Natural killer cell (primary cell): ENCODE measurements around the gene GALK1. TPM values are rescaled to one million over a fixed set of nuclear protein-coding genes. Genes with fewer than 3 reads are reported as not detected.

ENCODE experiments used
- ATAC-seq, 3 donors: fragments of 150-1000 bp in 2 of 3; fragments of 200-7000 bp in 1 of 3; cut with Tn5 transposase; 1 replicate in 1 of 3; 2 replicates in 2 of 3; pipeline ENCODE4 v1.10.0; 2021; ENCODE audit warnings: mild to moderate bottlenecking in 2 of 3, moderate library complexity in 2 of 3
- DNase-seq, 2 donors: peaks; one replicate each; pipeline versions ENCODE4 v3.0.0 to v3.0.0-alpha.2; 2013 to 2021; ENCODE audit warnings: mixed read lengths in 1 of 2
- H3K27ac ChIP-seq: one replicate; pipeline ENCODE4 v1.5.1; 2013; ENCODE audit warnings: mild to moderate bottlenecking, low read length
- H3K27me3 ChIP-seq: one replicate; pipeline ENCODE4 v1.6.1; 2013; ENCODE audit warnings: low read length; ENCODE audit not compliant: control insufficient read depth, insufficient read depth
- H3K36me3 ChIP-seq: one replicate; pipeline ENCODE4 v1.6.1; 2013; ENCODE audit warnings: low read length; ENCODE audit not compliant: control insufficient read depth, insufficient read depth
- H3K4me1 ChIP-seq: one replicate; pipeline ENCODE4 v1.6.1; 2013; ENCODE audit warnings: low read length; ENCODE audit not compliant: control insufficient read depth, insufficient read depth
- H3K4me3 ChIP-seq: one replicate; pipeline ENCODE4 v1.5.1; 2013; ENCODE audit warnings: low read length
- H3K9me3 ChIP-seq: one replicate; pipeline ENCODE4 v1.6.1; 2013; ENCODE audit warnings: low read length; ENCODE audit not compliant: control insufficient read depth, insufficient read depth
- H3K27ac Mint-ChIP-seq, 2 donors: one replicate each; pipeline ENCODE4 v1.8.0; 2022; ENCODE audit warnings: mild to moderate bottlenecking in 2 of 2, mixed read lengths in 2 of 2, moderate library complexity in 1 of 2
- H3K27me3 Mint-ChIP-seq, 2 donors: one replicate each; pipeline ENCODE4 v1.8.0; 2022; ENCODE audit warnings: low read depth in 2 of 2, mixed read lengths in 2 of 2
- H3K36me3 Mint-ChIP-seq: one replicate; pipeline ENCODE4 v1.8.0; 2022; ENCODE audit warnings: mixed read lengths
- H3K4me1 Mint-ChIP-seq, 2 donors: one replicate each; pipeline ENCODE4 v1.8.0; 2022; ENCODE audit warnings: mixed read lengths in 2 of 2
- H3K4me3 Mint-ChIP-seq: one replicate; pipeline ENCODE4 v1.8.0; 2022; ENCODE audit warnings: mild to moderate bottlenecking, moderate library complexity, mixed read lengths
- H3K9me3 Mint-ChIP-seq, 2 donors: one replicate each; pipeline ENCODE4 v1.8.0; 2022; ENCODE audit warnings: mixed read lengths in 2 of 2
- WGBS: methylation state at CpG from one replicate; pipeline ENCODE4 v1.1.7; 2013; ENCODE audit warnings: missing lambda C conversion rate; ENCODE audit not compliant: insufficient coverage; 5-methylcytosine and 5-hydroxymethylcytosine counted together
- intact Hi-C: fragments of 100-400 bp; cut with micrococcal nuclease; formaldehyde crosslinking; loops from one replicate; pipeline ENCODE4 v1.14.2; 2022
- total RNA-seq, 4 donors: library from RNA; stranded (reverse); fragments of 120-200 nt in 1 of 4; gene quantifications; one replicate each; pipeline versions ENCODE4 v1.2.3 to v1.2.4, GENCODE V29; 2013 to 2022
- TF ChIP-seq, protein P1 (sequence below): fragments of 200-600 bp; IDR thresholded peaks from one replicate; pipeline ENCODE4 v1.8.0; 2022; ENCODE audit warnings: antibody characterized with exemption

Gene GALK1
- total RNA-seq, 3 donors from 2014 or later (not counting 1 experiment from before 2014, with no cell fraction given), result 11.9 to 15.9 (median 12.6) TPM

DNA sequence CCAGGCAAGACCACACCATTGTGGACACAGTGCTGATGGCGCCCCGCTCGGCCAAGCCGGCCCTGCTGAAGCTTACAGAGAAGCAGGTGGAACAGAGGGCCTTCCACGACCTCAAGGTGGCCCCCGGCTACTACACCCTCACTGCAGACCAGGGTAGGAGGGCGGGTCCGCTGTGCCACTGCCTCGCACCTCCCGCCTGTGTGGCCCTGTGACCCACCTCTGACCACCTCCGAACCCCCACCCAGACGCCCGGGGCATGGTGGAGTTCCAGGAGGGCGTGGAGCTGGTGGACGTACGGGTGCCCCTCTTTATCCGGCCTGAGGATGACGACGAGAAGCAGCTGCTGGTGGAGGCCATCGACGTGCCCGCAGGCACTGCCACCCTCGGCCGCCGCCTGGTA, 22.7 kb downstream of the GALK1 start:
- Histone ChIP-seq H3K27ac (no peak overlapping the region), H3K9me3 (no peaks in the 10 kb centered on the region), H3K36me3 (no peaks in the 10 kb centered on the region), H3K4me1 (peaks cover 8% of the 10 kb centered on the region), H3K4me3 (no peak overlapping the region), H3K27me3 (no peaks in the 10 kb centered on the region)
- TF ChIP-seq, protein P1, sequence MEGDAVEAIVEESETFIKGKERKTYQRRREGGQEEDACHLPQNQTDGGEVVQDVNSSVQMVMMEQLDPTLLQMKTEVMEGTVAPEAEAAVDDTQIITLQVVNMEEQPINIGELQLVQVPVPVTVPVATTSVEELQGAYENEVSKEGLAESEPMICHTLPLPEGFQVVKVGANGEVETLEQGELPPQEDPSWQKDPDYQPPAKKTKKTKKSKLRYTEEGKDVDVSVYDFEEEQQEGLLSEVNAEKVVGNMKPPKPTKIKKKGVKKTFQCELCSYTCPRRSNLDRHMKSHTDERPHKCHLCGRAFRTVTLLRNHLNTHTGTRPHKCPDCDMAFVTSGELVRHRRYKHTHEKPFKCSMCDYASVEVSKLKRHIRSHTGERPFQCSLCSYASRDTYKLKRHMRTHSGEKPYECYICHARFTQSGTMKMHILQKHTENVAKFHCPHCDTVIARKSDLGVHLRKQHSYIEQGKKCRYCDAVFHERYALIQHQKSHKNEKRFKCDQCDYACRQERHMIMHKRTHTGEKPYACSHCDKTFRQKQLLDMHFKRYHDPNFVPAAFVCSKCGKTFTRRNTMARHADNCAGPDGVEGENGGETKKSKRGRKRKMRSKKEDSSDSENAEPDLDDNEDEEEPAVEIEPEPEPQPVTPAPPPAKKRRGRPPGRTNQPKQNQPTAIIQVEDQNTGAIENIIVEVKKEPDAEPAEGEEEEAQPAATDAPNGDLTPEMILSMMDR, result no peak
- Mint-ChIP-seq H3K4me3 (no peak overlapping the region), H3K27me3 (no peaks in the 10 kb centered on the region), H3K36me3 (no peaks in the 10 kb centered on the region), H3K27ac (no peak overlapping the region), H3K9me3 (no peaks in the 10 kb centered on the region), H3K4me1 (peaks cover 0 to 8% of the 10 kb centered on the region in 2 donors)
- ATAC-seq, result no peak
- intact Hi-C loops, result no loop called here
- 87% methylated on average over 25 of the region's 25 CpGs for WGBS
- DNase-seq, result no peak

GRCh38 chr17:75740631-75741077, 24.3 kb downstream of the GALK1 start:
- intact Hi-C loops, result no loop called here
- ATAC-seq (no peak), DNase-seq (no peak)
- Mint-ChIP-seq H3K36me3 (no peaks in the 10 kb centered on the region), H3K27ac (no peak overlapping the region), H3K27me3 (no peaks in the 10 kb centered on the region), H3K4me1 (peaks cover 0 to 8% of the 10 kb centered on the region in 2 donors), H3K9me3 (no peaks in the 10 kb centered on the region), H3K4me3 (no peak overlapping the region)
- Histone ChIP-seq H3K27ac (no peak overlapping the region), H3K27me3 (no peaks in the 10 kb centered on the region), H3K9me3 (no peaks in the 10 kb centered on the region), H3K36me3 (no peaks in the 10 kb centered on the region), H3K4me3 (no peak overlapping the region), H3K4me1 (peaks cover 8% of the 10 kb centered on the region)
- WGBS, result 86% methylated on average over 17 of the region's 17 CpGs
- TF ChIP-seq, protein P1, result no peak

DNA sequence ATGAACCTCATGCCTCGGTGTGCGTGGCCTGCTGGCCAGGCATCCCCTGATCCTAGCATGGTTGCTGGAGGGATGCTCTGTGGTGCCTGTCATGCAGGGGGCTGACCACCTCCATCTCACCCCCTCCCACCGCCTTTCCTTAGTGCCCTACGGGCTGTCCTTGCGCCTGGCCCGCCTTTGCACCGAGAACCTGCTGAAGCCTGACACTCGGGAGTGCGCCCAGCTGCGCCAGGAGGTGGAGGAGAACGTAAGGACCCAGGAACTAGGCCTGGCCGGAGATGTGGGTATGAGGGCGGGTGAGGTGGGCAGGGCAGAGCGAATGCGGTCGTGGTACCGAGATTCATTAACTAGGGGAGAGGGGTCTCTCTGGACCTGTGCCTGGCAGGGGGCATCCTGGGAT, 24.8 kb downstream of the GALK1 start:
- no peak overlapping the region for H3K4me3 ChIP-seq
- H3K36me3 ChIP-seq, result no peaks in the 10 kb centered on the region
- H3K27ac ChIP-seq, result no peak overlapping the region
- intact Hi-C loops, result no loop called here
- H3K9me3 Mint-ChIP-seq, result no peaks in the 10 kb centered on the region
- TF ChIP-seq, protein P1, result no peak
- no peak overlapping the region for H3K4me3 Mint-ChIP-seq
- DNase-seq (no peak), ATAC-seq (no peak)
- peaks cover 0 to 8% of the 10 kb centered on the region in 2 donors for H3K4me1 Mint-ChIP-seq
- H3K9me3 ChIP-seq, result no peaks in the 10 kb centered on the region
- no peaks in the 10 kb centered on the region for H3K27me3 ChIP-seq
- H3K36me3 Mint-ChIP-seq, result no peaks in the 10 kb centered on the region
- WGBS, result 94% methylated on average over 17 of the region's 17 CpGs
- peaks cover 8% of the 10 kb centered on the region for H3K4me1 ChIP-seq
- no peaks in the 10 kb centered on the region for H3K27me3 Mint-ChIP-seq
- no peak overlapping the region for H3K27ac Mint-ChIP-seq

DNA sequence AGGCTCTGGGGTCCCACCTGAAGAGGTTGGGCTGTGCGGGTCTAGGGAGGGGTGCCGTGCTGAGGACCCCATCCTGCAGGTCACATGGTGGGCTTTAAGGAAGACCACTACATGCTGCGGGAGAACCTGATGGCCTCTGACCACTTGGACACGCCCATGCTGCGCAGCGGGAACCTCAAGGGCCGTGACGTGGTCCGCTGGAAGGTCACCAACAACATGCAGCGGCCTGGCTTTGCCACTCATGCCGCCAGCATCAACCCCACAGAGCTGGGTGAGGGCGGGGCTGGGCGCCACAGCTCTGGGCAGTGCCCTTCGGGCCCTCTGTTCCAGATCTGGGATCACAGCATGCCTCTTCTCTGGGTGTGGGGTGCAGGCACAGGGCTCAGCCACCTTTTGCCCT, 25.2 kb downstream of the GALK1 start:
- Histone ChIP-seq H3K9me3 (no peaks in the 10 kb centered on the region), H3K27me3 (no peaks in the 10 kb centered on the region), H3K4me3 (no peak overlapping the region), H3K4me1 (peaks cover 8% of the 10 kb centered on the region), H3K27ac (no peak overlapping the region), H3K36me3 (no peaks in the 10 kb centered on the region)
- 92% methylated on average over 14 of the region's 14 CpGs for WGBS
- H3K9me3 Mint-ChIP-seq, result no peaks in the 10 kb centered on the region
- ATAC-seq, result no peak
- H3K27me3 Mint-ChIP-seq, result no peaks in the 10 kb centered on the region
- peaks cover 0 to 8% of the 10 kb centered on the region in 2 donors for H3K4me1 Mint-ChIP-seq
- no peak for DNase-seq
- TF ChIP-seq, protein P1, result no peak
- H3K27ac Mint-ChIP-seq, result no peak overlapping the region
- no peaks in the 10 kb centered on the region for H3K36me3 Mint-ChIP-seq
- no peak overlapping the region for H3K4me3 Mint-ChIP-seq
- intact Hi-C loops, result no loop called here
